Measurements from ENCODE around the gene PCGF3.
"Not testable (repeated sequence)": the region's sequence is repeated elsewhere in the genome, so short reads cannot be mapped to it uniquely, and the experiment has no call there.

Gene PCGF3

DNA sequence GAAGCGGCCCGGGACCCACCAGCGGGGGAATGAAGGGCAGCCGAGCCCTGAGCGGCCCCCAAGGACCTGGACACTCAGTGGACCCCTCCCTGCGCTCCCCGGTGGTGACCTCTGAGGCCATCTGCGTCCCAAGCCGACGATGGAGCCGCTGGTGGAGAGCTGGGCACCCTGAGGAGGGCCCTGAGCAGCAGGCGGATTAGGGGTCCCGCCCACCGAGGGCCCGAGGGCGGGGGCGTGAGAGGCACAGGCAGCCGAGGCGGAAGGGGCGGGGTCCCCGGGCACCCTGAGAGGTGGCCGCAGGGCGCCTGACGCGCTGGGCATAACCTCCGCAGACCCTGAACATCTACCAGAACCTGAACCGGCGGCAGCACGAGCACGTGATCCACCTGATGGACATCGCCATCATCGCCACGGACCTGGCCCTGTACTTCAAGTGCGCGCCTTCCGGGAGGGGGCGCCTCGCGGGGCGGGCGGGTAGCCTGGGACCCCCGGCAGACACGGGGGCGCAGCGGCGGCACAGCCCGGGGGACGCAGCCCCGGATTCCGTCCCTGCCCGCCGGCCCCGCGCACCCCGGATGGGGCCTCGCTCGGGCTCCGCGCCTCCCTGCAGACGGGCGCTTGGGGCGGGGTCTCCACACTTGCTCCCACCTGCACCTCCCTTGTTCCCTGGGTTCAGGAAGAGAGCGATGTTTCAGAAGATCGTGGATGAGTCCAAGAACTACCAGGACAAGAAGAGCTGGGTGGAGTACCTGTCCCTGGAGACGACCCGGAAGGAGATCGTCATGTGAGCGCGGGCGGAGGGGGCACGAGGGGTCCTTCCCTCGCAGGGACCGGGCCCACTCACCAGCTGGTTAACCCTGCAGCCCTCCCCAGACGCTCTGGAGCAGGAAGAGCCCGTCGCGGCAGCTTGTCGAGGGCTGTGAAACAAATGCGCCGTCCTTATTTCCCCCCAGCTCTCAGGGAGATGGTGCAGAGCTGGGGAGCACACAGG is 41.9 kb upstream of the PCGF3 start:
- H3K4me3 ChIP-seq (ENCODE audit: low read length) = peak overlapping the region; percentile 66
- H3K27ac ChIP-seq (ENCODE audit: low read depth, low read length) = no peak overlapping the region
- no peaks in the 10 kb centered on the region for H3K4me1 ChIP-seq (ENCODE audit: control insufficient read depth, insufficient read depth, low read length)
- no peaks in the 10 kb centered on the region for H3K36me3 ChIP-seq (ENCODE audit: control insufficient read depth, insufficient read depth, low read length)
- peak overlapping the region; percentile 56 for H3K9ac ChIP-seq (ENCODE audit: low read length)
- no peaks in the 10 kb centered on the region for H3K27me3 ChIP-seq (ENCODE audit: control insufficient read depth, insufficient read depth, low read length)

DNA sequence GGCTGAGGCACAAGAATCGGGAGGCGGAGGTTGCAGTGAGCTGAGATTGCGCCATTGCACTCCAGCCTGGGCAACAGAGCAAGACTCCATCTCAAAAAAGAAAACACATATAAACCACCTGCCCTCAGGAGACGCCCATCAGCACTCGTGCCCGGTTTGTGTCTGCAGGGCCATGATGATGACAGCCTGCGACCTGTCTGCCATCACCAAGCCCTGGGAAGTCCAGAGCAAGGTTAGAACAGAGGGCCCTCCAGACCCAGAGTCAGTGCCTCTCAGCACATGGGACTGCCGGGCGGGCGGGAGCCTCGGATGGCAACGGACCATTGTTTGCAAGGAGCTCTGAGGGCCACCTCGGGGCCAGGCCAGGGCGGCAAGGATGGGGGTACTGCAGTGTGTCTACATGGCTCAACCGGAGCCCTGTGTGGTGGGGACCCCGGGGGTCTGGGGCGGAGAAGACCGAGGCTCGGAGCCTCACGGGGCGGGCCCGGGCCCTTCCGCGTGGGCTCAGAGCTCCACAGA is 40.9 kb upstream of the PCGF3 start:
- no peak overlapping the region for H3K4me3 ChIP-seq (ENCODE audit: low read length)
- no peaks in the 10 kb centered on the region for H3K4me1 ChIP-seq (ENCODE audit: control insufficient read depth, insufficient read depth, low read length)
- H3K27ac ChIP-seq (ENCODE audit: low read depth, low read length) = no peak overlapping the region
- no peaks in the 10 kb centered on the region for H3K27me3 ChIP-seq (ENCODE audit: control insufficient read depth, insufficient read depth, low read length)
- no peaks in the 10 kb centered on the region for H3K36me3 ChIP-seq (ENCODE audit: control insufficient read depth, insufficient read depth, low read length)
- H3K9ac ChIP-seq (ENCODE audit: low read length) = no peak overlapping the region

DNA sequence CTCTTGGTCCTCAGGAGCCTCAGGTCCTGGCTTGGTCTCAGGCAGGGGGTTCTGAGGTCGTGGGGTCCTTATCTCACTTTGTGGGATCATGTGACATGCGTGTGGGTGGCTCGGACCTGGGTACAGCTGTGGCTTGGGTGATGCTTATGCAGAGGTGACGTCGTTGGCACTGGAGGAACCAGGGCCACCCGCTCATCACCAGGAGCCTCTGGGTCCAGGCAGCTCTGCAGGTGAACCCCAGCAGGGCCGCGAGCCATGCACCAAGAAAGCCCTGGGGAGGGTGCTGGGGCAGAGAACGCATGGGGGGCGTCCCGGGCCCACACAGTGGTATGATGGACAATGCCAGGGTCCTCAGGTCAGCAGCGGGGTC is 40.3 kb upstream of the PCGF3 start:
- Histone ChIP-seq H3K9ac (ENCODE audit: low read length) (no peak overlapping the region), H3K4me1 (ENCODE audit: control insufficient read depth, insufficient read depth, low read length) (no peaks in the 10 kb centered on the region), H3K27ac (ENCODE audit: low read depth, low read length) (no peak overlapping the region), H3K4me3 (ENCODE audit: low read length) (no peak overlapping the region), H3K27me3 (ENCODE audit: control insufficient read depth, insufficient read depth, low read length) (no peaks in the 10 kb centered on the region), H3K36me3 (ENCODE audit: control insufficient read depth, insufficient read depth, low read length) (peaks cover under 1% of the 10 kb centered on the region)

DNA sequence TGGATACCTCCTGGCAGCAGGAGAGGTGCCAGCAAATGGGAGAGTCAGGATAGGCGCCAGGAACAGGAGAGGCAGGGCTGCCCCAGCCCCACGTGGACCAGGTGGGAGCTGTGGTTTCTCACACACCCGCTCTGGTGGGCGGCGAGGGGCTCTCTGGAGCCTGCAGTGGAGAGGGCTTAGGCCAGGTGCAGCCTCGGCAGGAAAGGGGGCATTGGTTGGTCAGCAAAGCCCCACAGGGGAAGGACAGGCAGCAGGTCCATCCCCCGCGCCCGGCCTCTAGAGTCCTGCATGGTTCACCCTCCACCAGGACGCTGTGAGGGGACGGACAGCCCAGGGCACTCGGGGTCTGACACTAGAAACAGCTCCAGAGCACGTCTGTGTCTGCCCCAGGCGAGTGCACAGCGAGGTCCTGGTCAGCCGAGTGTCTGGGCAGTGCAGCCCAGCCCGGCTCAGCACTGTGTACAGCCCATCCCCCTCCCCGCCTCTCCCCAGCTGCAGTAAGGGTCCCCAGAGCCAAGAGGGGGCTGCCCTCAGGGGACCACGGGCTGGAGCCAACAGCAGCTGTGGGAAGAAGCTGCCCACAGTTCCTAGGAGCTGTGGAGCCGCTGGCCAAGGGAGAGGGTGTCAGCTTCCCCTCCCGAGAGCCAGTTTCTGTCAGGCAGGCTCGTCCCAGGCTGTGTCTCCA is 39.7 kb upstream of the PCGF3 start:
- no peaks in the 10 kb centered on the region for H3K4me1 ChIP-seq (ENCODE audit: control insufficient read depth, insufficient read depth, low read length)
- no peaks in the 10 kb centered on the region for H3K27me3 ChIP-seq (ENCODE audit: control insufficient read depth, insufficient read depth, low read length)
- H3K4me3 ChIP-seq (ENCODE audit: low read length) = no peak overlapping the region
- no peak overlapping the region for H3K27ac ChIP-seq (ENCODE audit: low read depth, low read length)
- H3K36me3 ChIP-seq (ENCODE audit: control insufficient read depth, insufficient read depth, low read length) = peaks cover 5% of the 10 kb centered on the region
- no peak overlapping the region for H3K9ac ChIP-seq (ENCODE audit: low read length)

DNA sequence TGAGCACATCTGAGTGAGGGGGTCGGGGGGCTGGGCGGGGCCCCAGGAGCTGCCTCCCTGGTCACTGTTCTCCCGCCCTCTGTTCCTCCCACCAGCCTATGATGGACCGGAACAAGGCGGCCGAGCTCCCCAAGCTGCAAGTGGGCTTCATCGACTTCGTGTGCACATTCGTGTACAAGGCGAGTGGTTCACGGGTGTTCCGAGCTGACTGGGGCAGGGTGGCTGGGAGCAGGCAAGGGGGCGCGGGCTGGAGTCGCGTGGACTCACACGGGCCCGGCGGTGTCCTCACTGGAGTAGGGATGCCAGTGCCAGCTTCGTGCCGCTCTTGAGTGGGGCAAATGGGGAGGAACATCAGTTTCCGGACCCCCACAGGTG is 39.2 kb upstream of the PCGF3 start:
- H3K9ac ChIP-seq (ENCODE audit: low read length) = no peak overlapping the region
- H3K4me3 ChIP-seq (ENCODE audit: low read length) = no peak overlapping the region
- H3K4me1 ChIP-seq (ENCODE audit: control insufficient read depth, insufficient read depth, low read length) = no peaks in the 10 kb centered on the region
- no peak overlapping the region for H3K27ac ChIP-seq (ENCODE audit: low read depth, low read length)
- peaks cover 8% of the 10 kb centered on the region for H3K36me3 ChIP-seq (ENCODE audit: control insufficient read depth, insufficient read depth, low read length)
- no peaks in the 10 kb centered on the region for H3K27me3 ChIP-seq (ENCODE audit: control insufficient read depth, insufficient read depth, low read length)

DNA sequence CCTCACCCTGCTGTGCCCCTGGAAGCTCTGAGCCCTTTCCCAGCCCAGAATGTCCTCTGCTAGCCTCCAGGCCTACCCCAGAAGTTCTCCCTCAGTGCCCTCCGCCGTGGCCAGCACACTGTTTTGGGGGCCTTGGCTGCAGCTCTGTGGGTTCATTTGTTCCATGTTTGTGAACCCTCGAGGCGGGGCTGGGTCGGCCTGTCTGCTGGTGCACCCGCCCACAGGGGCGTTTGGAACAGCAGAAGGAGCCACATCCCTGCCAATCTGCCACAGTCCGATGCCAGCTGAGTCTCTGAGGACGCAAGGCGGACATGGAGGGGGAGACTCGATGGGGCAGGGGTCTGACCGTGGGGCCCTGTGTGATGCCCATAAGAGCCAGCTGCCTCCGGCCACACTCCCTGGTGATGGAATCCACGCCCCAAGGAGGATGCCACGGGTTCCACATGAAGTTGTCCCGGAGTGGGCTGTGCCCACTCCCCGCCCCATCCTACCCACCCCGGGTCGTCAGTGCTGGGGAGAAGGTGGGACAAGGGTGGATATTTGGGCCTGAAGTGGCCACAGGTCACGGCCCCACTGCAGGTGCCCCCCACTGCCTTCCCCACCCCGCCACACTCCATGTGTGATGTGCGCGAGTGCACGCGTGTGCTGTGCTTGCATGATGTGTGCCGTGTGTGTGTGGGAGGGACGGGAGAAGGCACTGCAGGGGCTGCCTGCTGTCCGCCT is 38.6 kb upstream of the PCGF3 start:
- Histone ChIP-seq H3K27me3 (ENCODE audit: control insufficient read depth, insufficient read depth, low read length) (no peaks in the 10 kb centered on the region), H3K4me1 (ENCODE audit: control insufficient read depth, insufficient read depth, low read length) (no peaks in the 10 kb centered on the region), H3K36me3 (ENCODE audit: control insufficient read depth, insufficient read depth, low read length) (peaks cover 13% of the 10 kb centered on the region), H3K4me3 (ENCODE audit: low read length) (no peak overlapping the region), H3K27ac (ENCODE audit: low read depth, low read length) (no peak overlapping the region), H3K9ac (ENCODE audit: low read length) (no peak overlapping the region)

DNA sequence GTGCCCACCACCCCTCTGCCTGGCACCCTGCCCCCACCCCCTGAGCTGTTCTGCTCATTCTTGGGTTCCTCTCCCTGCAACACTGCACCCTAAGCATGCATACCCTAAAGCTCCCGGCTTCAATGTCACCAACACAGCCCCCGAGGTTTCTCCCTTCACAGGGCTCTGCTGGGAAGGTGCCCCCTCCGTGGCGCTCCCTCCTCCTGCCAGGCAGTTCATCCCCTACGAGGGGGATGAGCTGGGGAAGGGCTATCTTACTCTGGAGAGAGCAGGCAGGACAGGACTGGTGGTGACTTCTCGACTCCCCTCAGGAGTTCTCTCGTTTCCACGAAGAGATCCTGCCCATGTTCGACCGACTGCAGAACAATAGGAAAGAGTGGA is 38.1 kb upstream of the PCGF3 start:
- H3K4me1 ChIP-seq (ENCODE audit: control insufficient read depth, insufficient read depth, low read length) = no peaks in the 10 kb centered on the region
- H3K4me3 ChIP-seq (ENCODE audit: low read length) = no peak overlapping the region
- H3K36me3 ChIP-seq (ENCODE audit: control insufficient read depth, insufficient read depth, low read length) = peaks cover 17% of the 10 kb centered on the region
- H3K27ac ChIP-seq (ENCODE audit: low read depth, low read length) = no peak overlapping the region
- H3K9ac ChIP-seq (ENCODE audit: low read length) = no peak overlapping the region
- no peaks in the 10 kb centered on the region for H3K27me3 ChIP-seq (ENCODE audit: control insufficient read depth, insufficient read depth, low read length)

DNA sequence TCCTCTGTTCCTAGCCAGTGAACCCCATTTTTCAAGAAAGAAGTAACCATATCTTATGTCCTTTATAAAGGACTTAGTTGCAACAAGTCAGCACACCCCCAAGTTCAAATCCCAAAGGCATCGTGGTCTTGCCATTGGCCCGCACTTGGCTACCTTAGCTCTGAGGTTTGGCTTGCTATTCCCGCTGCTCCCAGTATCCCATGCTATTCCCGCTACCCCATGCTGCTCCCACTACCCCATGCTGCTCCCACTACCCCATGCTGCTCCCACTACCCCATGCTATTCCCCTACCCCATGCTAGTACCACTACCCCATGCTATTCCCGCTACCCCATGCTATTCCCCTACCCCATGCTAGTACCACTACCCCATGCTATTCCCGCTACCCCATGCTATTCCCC is 37.4 kb upstream of the PCGF3 start:
- H3K27me3 ChIP-seq (ENCODE audit: control insufficient read depth, insufficient read depth, low read length); H3K9ac ChIP-seq (ENCODE audit: low read length); H3K4me3 ChIP-seq (ENCODE audit: low read length); H3K4me1 ChIP-seq (ENCODE audit: control insufficient read depth, insufficient read depth, low read length); H3K27ac ChIP-seq (ENCODE audit: low read depth, low read length): not testable (repeated sequence)
- peaks cover 17% of the 10 kb centered on the region for H3K36me3 ChIP-seq (ENCODE audit: control insufficient read depth, insufficient read depth, low read length)

DNA sequence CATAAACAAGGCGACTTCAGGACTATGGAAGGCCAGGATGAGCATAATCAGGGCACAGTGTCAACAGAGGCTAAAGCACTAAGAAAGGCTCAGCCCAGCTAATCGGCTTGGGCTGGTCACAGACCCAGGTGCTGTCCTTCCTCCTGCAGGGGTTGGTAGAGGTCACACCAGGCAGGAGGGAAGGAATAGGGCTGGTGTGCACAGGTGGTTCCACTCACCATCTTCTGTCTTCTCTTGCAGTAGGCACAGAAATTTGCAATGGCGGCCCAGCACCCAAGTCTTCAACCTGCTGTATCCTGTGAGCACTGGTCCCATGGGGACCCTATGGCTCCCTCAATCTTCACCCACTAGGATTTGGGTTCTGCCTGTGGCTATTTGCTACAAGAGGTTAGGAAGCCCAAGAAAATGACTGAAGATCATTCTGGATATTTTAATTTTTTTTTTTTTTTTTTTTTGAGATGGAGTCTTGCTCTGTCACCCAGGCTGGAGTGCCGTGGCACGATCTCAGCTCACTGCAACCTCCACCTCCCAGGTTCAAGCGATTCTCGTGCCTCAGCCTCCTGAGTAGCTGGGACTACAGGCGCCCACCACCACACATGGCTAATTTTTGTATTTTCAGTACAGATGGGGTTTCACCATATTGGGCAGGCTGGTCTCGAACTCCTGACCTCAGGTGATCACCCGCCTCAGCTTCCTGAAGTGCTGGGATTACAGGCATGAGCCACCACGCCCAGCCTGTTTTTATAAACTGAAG is 35.6 kb upstream of the PCGF3 start:
- H3K4me3 ChIP-seq (ENCODE audit: low read length); H3K9ac ChIP-seq (ENCODE audit: low read length); H3K4me1 ChIP-seq (ENCODE audit: control insufficient read depth, insufficient read depth, low read length); H3K27me3 ChIP-seq (ENCODE audit: control insufficient read depth, insufficient read depth, low read length); H3K27ac ChIP-seq (ENCODE audit: low read depth, low read length): not testable (repeated sequence)
- peaks cover 17% of the 10 kb centered on the region for H3K36me3 ChIP-seq (ENCODE audit: control insufficient read depth, insufficient read depth, low read length)

DNA sequence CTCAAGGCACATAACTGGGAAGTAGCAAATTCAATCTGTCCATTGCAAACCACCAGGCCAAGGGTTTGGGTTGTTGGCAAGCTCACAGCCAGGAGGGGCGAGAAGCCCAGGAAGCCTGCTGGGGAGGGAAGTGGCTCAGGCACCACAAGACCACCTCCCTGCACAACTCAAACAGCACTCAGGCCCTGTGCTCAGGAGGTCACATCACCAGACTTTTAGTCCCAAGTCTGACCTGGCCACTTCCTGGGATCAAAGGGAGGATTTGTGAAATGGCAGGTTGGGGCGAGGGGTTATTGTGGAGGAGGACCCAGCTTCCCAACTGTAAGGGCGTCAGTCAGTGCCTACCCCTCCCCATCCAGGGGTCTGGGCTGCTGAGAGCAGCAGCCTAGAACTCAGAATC is 33.9 kb upstream of the PCGF3 start:
- H3K27ac ChIP-seq (ENCODE audit: low read depth, low read length) = no peak overlapping the region
- H3K4me1 ChIP-seq (ENCODE audit: control insufficient read depth, insufficient read depth, low read length) = peaks cover 10% of the 10 kb centered on the region
- no peak overlapping the region for H3K4me3 ChIP-seq (ENCODE audit: low read length)
- no peaks in the 10 kb centered on the region for H3K27me3 ChIP-seq (ENCODE audit: control insufficient read depth, insufficient read depth, low read length)
- H3K36me3 ChIP-seq (ENCODE audit: control insufficient read depth, insufficient read depth, low read length) = peaks cover 17% of the 10 kb centered on the region
- H3K9ac ChIP-seq (ENCODE audit: low read length) = no peak overlapping the region

DNA sequence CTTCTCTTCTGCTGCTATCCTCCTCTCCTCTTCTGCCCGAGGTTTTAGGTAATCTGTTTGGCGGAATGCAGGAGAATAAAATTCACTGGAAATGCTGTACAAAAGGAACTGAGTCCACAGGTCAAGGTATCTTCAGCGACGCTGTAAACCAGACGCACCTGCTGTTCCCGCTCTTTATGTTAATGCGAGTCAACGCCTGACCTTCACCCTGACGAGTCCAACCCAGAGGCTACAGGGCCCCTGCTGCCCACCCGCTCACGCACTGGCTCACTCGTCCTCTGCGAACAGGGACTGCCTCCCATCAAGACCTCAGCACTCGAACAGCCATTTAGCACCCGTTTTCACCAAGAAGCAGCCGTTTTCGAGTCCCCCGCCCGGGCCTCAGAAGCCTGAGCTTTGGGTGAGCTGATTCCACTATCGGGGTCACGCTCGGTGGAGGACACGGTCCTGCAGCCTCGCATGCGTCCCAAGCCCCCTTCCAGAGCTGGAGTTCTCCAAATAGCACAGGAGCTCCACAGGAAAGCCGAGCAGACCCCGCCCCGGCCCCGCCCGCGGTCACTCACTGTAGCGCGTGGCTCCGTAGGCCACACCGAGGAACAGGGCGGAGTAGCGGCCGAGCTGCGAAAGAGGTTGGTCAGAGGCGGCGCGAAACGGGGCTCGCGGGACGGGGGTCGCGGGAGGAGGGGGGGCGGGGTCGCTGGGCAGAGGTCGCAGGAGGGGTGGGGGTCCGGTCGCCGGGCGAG is 32.1 kb upstream of the PCGF3 start:
- no peak overlapping the region for H3K9ac ChIP-seq (ENCODE audit: low read length)
- peak overlapping the region; percentile 85 for H3K4me3 ChIP-seq (ENCODE audit: low read length)
- H3K36me3 ChIP-seq (ENCODE audit: control insufficient read depth, insufficient read depth, low read length) = peaks cover 17% of the 10 kb centered on the region
- H3K27ac ChIP-seq (ENCODE audit: low read depth, low read length) = peak overlapping the region; percentile 63
- no peaks in the 10 kb centered on the region for H3K27me3 ChIP-seq (ENCODE audit: control insufficient read depth, insufficient read depth, low read length)
- peaks cover 10% of the 10 kb centered on the region for H3K4me1 ChIP-seq (ENCODE audit: control insufficient read depth, insufficient read depth, low read length)
